ENCODE measurements around the gene COLEC12.

COLEC12 gene

GRCh38 chr18:505483-506122 lies 5.1 kb upstream of the COLEC12 start:
- DNase-seq (ENCODE audit: low spot score) = no peak

- DNase-seq (ENCODE audit: low spot score) = no peak
Observed at GRCh38 chr18:501406-501714, 859 bp upstream of the COLEC12 start.

GRCh38 chr18:499776-500631 lies 497 bp downstream of the COLEC12 start:
- no peak for DNase-seq (ENCODE audit: low spot score)

- no peak for DNase-seq (ENCODE audit: low spot score)
Observed at GRCh38 chr18:498931-499775, 1.3 kb downstream of the COLEC12 start.

- DNase-seq (ENCODE audit: low spot score) = no peak
Observed at GRCh38 chr18:497688-498087, 2.8 kb downstream of the COLEC12 start.

GRCh38 chr18:495452-495851 lies 5.0 kb downstream of the COLEC12 start:
- DNase-seq (ENCODE audit: low spot score) = no peak

GRCh38 chr18:495017-495416 lies 5.5 kb downstream of the COLEC12 start:
- no peak for DNase-seq (ENCODE audit: low spot score)

GRCh38 chr18:493986-494983 lies 6.2 kb downstream of the COLEC12 start:
- no peak for DNase-seq (ENCODE audit: low spot score)

GRCh38 chr18:492451-492850 lies 8.1 kb downstream of the COLEC12 start:
- DNase-seq (ENCODE audit: low spot score) = no peak

- no peak for DNase-seq (ENCODE audit: low spot score)
Observed at GRCh38 chr18:490624-491023, 9.9 kb downstream of the COLEC12 start.

GRCh38 chr18:490024-490366 lies 10.5 kb downstream of the COLEC12 start:
- DNase-seq (ENCODE audit: low spot score) = no peak

- no peak for DNase-seq (ENCODE audit: low spot score)
Observed at GRCh38 chr18:489244-490023, 11.1 kb downstream of the COLEC12 start.

- no peak for DNase-seq (ENCODE audit: low spot score)
Observed at GRCh38 chr18:486929-487740, 13.4 kb downstream of the COLEC12 start.

- no peak for DNase-seq (ENCODE audit: low spot score)
Observed at GRCh38 chr18:484749-485464, 15.6 kb downstream of the COLEC12 start.

- no peak for DNase-seq (ENCODE audit: low spot score)
Observed at GRCh38 chr18:478681-479080, 21.8 kb downstream of the COLEC12 start.

GRCh38 chr18:477565-477964 lies 22.9 kb downstream of the COLEC12 start:
- peak; percentile 48 for DNase-seq (ENCODE audit: low spot score)

GRCh38 chr18:476251-476664 lies 24.2 kb downstream of the COLEC12 start:
- no peak for DNase-seq (ENCODE audit: low spot score)

- DNase-seq (ENCODE audit: low spot score) = no peak
Observed at GRCh38 chr18:475202-476031, 25.1 kb downstream of the COLEC12 start.
